HepG2 (cell line): Measurements from ENCODE around the gene ARHGEF26. TPM values are rescaled to one million over a fixed set of nuclear protein-coding genes. Genes with fewer than 3 reads are reported as not detected.

ENCODE experiments used
- ATAC-seq: fragments of 200-7000 bp; cut with Tn5 transposase; 3 replicates; pipeline ENCODE4 v1.9.1; 2020; ENCODE audit warnings: mild to moderate bottlenecking, moderate library complexity
- BruUV-seq: library from RNA; stranded (reverse); fragments of 400-500 nt; replicated peaks from 2 replicates; lab custom pipeline; 2021; lab: Mats Ljungman, UMichigan
- CTCF ChIA-PET: fragments of 300-600 bp; formaldehyde crosslinking; extraction: SDS; loops from one replicate; lab custom pipeline; 2021; ENCODE audit warnings: low total read pairs, inconsistent platforms, low intra/inter-chr PET ratio; lab: Yijun Ruan, JAX
- POLR2A ChIA-PET: fragments of 350-600 bp; sonication (Branson Sonifier 250); formaldehyde crosslinking; loops from one replicate; lab custom pipeline; 2020; ENCODE audit warnings: antibody characterized with exemption, inconsistent platforms; lab: Yijun Ruan, JAX
- DNase-seq: peaks from one replicate; pipeline ENCODE4 v3.0.0-alpha.2; 2015; ENCODE audit warnings: low spot score
- FAIRE-seq: peaks from 3 replicates; lab custom pipeline; 2011; peaks lifted over from hg19 to GRCh38; lab: Jason Lieb, UNC
- H2AFZ ChIP-seq: one replicate; pipeline ENCODE4 v1.6.1; 2011; ENCODE audit warnings: low read length, inconsistent platforms
- H3K27ac ChIP-seq: fragments of 300-600 bp; 3 replicates; pipeline ENCODE4 v1.8.0; 2011; ENCODE audit warnings: mixed run types, mild to moderate bottlenecking, mixed read lengths, low read length, inconsistent platforms; ENCODE audit not compliant: insufficient read depth; ENCODE audit errors: extremely low read length
- H3K27me3 ChIP-seq, 2 experiments: fragments of 200-600 bp in 1 of 2; 2 replicates in 1 of 2; 3 replicates in 1 of 2; pipeline versions ENCODE4 v1.6.0 to v1.8.0; 2011; ENCODE audit warnings: low read length in 2 of 2, mild to moderate bottlenecking in 2 of 2, moderate library complexity in 2 of 2, inconsistent platforms in 1 of 2; ENCODE audit not compliant: insufficient read depth in 2 of 2, control insufficient read depth in 1 of 2
- H3K36me3 ChIP-seq, 2 experiments: fragments of 200-600 bp in 1 of 2; replicated peaks in 1 of 2; 2 replicates in 1 of 2; 3 replicates in 1 of 2; pipeline versions ENCODE4 v1.5.1 to v1.8.0; 2011; ENCODE audit warnings: low read length in 2 of 2, inconsistent platforms in 1 of 2; ENCODE audit not compliant: insufficient read depth in 2 of 2, control insufficient read depth in 1 of 2
- H3K4me1 ChIP-seq: 2 replicates; pipeline ENCODE4 v1.5.1; 2012; ENCODE audit warnings: low read length, inconsistent platforms; ENCODE audit not compliant: insufficient read depth
- H3K4me2 ChIP-seq: 2 replicates; pipeline ENCODE4 v1.6.0; 2011; ENCODE audit warnings: low read depth, low read length, inconsistent platforms
- H3K4me3 ChIP-seq, 3 experiments: fragments of 200-600 bp in 1 of 3; sonication (generic), shearing (Covaris generic) in 1 of 3; replicated peaks in 1 of 3; 2 replicates each; pipeline ENCODE4 v1.5.1; 2011 to 2016; ENCODE audit warnings: low read length in 3 of 3, inconsistent platforms in 2 of 3, low read depth in 2 of 3, mild to moderate bottlenecking in 2 of 3, control low read depth in 1 of 3, mixed read lengths in 1 of 3; ENCODE audit not compliant: insufficient read depth in 1 of 3
- H3K79me2 ChIP-seq: one replicate; pipeline ENCODE4 v1.6.1; 2011; ENCODE audit warnings: low read length, inconsistent platforms; ENCODE audit not compliant: insufficient read depth
- H3K9ac ChIP-seq: 2 replicates; pipeline ENCODE4 v1.6.0; 2011; ENCODE audit warnings: mild to moderate bottlenecking, low read depth, low read length, inconsistent platforms; ENCODE audit not compliant: insufficient read depth
- H3K9me3 ChIP-seq: 2 replicates; pipeline ENCODE4 v1.5.1; 2012; ENCODE audit warnings: mild to moderate bottlenecking, low read length
- H4K20me1 ChIP-seq: 2 replicates; pipeline ENCODE4 v1.6.0; 2011; ENCODE audit warnings: inconsistent platforms, mild to moderate bottlenecking, low read length, moderate library complexity; ENCODE audit not compliant: insufficient read depth
- HHEX ChIP-seq: IDR thresholded peaks from 2 replicates; pipeline ENCODE4 v1.6.1; 2016; ENCODE audit warnings: control low read depth
- NCOA1 ChIP-seq: sonication (generic); formaldehyde crosslinking; IDR thresholded peaks from 2 replicates; pipeline ENCODE4 v1.9.0; 2021; ENCODE audit warnings: missing genetic modification reagents
- NCOR1 ChIP-seq: fragments of 200-600 bp; sonication (generic); IDR thresholded peaks from 2 replicates; pipeline ENCODE4 v1.7.0; 2017; ENCODE audit warnings: antibody characterized with exemption, low read length, borderline replicate concordance
- ZMYM2 ChIP-seq: sonication (generic); formaldehyde crosslinking; IDR thresholded peaks from 2 replicates; pipeline ENCODE4 v1.8.0; 2022; ENCODE audit warnings: mild to moderate bottlenecking, missing genetic modification reagents
- ZNF225 ChIP-seq: sonication (generic); formaldehyde crosslinking; IDR thresholded peaks from 2 replicates; pipeline ENCODE4 v1.4.0; 2020; ENCODE audit warnings: mild to moderate bottlenecking, missing genetic modification reagents
- ZNF230 ChIP-seq: sonication (generic); formaldehyde crosslinking; IDR thresholded peaks from 2 replicates; pipeline ENCODE4 v1.4.0; 2020; ENCODE audit warnings: mild to moderate bottlenecking, missing genetic modification reagents
- ZNF564 ChIP-seq: sonication (generic); formaldehyde crosslinking; IDR thresholded peaks from 2 replicates; pipeline ENCODE4 v1.8.1; 2023; ENCODE audit warnings: mild to moderate bottlenecking, missing genetic modification reagents
- ZNF629 ChIP-seq: sonication (generic); formaldehyde crosslinking; conservative IDR thresholded peaks from 2 replicates; pipeline ENCODE4 v1.5.0; 2020; ENCODE audit warnings: missing genetic modification reagents
- WGBS: methylation state at CpG from one replicate; pipeline ENCODE4 v1.1.6; 2017; ENCODE audit warnings: low lambda C conversion rate; 5-methylcytosine and 5-hydroxymethylcytosine counted together
- in situ Hi-C: cut with HindIII; loops from 2 replicates; pipeline ENCODE4 v1.10.0; 2017; ENCODE audit warnings: low pct_unique_long_range_greater_than_20kb; ENCODE audit not compliant: extremely low pct_ligation_motif_present
- intact Hi-C: fragments of 100-400 bp; cut with micrococcal nuclease; formaldehyde crosslinking; loops from one replicate; pipeline ENCODE4 v1.10.0; 2022; ENCODE audit not compliant: unreplicated experiment
- polyA plus RNA-seq, 8 experiments: library from polyadenylated mRNA; depleted of rRNA in 3 of 8; stranded (reverse) in 7 of 8; unstranded in 1 of 8; fragments of >200 nt; fragmentation: Illumina TruSeq in 4 of 8; extraction: Trizol in 4 of 8; gene quantifications; 2 replicates each; pipeline versions ENCODE4 v1.2.1 to v1.2.3, GENCODE V29; 2011 to 2016; ENCODE audit warnings: low read depth in 4 of 8, missing spikeins in 1 of 8, mixed read lengths in 1 of 8; ENCODE audit not compliant: insufficient read depth in 1 of 8
- total RNA-seq, 5 experiments: library from RNA; depleted of rRNA; stranded (reverse); fragments of >200 nt; fragmentation: Illumina TruSeq; extraction: Trizol; gene quantifications; 2 replicates each; pipeline ENCODE4 v1.2.3, GENCODE V29; 2016; ENCODE audit warnings: low read depth in 1 of 5
- TF ChIP-seq, protein P1 (sequence below): sonication (generic); formaldehyde crosslinking; IDR thresholded peaks from 2 replicates; pipeline ENCODE4 v1.4.0; 2020; ENCODE audit warnings: missing genetic modification reagents, borderline replicate concordance
- TF ChIP-seq, protein P2 (sequence below): IDR thresholded peaks from 2 replicates; pipeline ENCODE4 v1.6.1; 2012; ENCODE audit warnings: low read depth, low read length, improper control_type of control experiment
- TF ChIP-seq, protein P3 (sequence below): sonication (generic); formaldehyde crosslinking; IDR thresholded peaks from 2 replicates; pipeline ENCODE4 v1.8.1; 2023; ENCODE audit warnings: mild to moderate bottlenecking, moderate library complexity, missing genetic modification reagents
- TF ChIP-seq, protein P4 (sequence below): sonication (generic); formaldehyde crosslinking; IDR thresholded peaks from 2 replicates; pipeline ENCODE4 v1.4.0; 2020; ENCODE audit warnings: mild to moderate bottlenecking, missing genetic modification reagents
- TF ChIP-seq, protein P5 (sequence below): sonication (generic); formaldehyde crosslinking; IDR thresholded peaks from 2 replicates; pipeline ENCODE4 v1.9.0; 2021; ENCODE audit warnings: missing genetic modification reagents, borderline replicate concordance

The ARHGEF26 gene
- total and polyA plus RNA-seq, 2 of the 13 experiments (the other 11 are each of a cell fraction or from before 2014, with no cell fraction given): 0.74 to 6.1 TPM

DNA sequence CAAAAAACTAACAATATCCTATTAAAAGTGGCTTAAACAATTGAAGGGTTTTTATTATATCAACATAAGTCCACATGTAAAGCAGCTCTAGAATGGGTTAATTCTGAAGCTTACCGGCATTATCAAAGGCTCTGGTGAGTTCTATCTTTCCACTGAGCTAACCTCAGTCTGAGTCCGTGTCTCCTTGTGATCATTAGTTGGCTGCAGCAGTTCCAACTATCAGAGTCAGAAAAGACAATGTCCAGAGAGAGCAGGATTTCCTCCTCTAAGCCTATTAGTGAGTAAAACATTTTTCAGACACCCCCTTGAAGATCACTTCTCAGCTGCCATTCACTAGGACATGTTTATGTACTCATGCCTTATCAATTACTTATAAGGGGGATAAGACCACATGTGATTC is 153.2 kb downstream of the ARHGEF26 start (continued):
- TF ChIP-seq, protein P1, sequence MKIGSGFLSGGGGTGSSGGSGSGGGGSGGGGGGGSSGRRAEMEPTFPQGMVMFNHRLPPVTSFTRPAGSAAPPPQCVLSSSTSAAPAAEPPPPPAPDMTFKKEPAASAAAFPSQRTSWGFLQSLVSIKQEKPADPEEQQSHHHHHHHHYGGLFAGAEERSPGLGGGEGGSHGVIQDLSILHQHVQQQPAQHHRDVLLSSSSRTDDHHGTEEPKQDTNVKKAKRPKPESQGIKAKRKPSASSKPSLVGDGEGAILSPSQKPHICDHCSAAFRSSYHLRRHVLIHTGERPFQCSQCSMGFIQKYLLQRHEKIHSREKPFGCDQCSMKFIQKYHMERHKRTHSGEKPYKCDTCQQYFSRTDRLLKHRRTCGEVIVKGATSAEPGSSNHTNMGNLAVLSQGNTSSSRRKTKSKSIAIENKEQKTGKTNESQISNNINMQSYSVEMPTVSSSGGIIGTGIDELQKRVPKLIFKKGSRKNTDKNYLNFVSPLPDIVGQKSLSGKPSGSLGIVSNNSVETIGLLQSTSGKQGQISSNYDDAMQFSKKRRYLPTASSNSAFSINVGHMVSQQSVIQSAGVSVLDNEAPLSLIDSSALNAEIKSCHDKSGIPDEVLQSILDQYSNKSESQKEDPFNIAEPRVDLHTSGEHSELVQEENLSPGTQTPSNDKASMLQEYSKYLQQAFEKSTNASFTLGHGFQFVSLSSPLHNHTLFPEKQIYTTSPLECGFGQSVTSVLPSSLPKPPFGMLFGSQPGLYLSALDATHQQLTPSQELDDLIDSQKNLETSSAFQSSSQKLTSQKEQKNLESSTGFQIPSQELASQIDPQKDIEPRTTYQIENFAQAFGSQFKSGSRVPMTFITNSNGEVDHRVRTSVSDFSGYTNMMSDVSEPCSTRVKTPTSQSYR (CRISPR knock-in tag): no peak
- TF ChIP-seq, protein P2, sequence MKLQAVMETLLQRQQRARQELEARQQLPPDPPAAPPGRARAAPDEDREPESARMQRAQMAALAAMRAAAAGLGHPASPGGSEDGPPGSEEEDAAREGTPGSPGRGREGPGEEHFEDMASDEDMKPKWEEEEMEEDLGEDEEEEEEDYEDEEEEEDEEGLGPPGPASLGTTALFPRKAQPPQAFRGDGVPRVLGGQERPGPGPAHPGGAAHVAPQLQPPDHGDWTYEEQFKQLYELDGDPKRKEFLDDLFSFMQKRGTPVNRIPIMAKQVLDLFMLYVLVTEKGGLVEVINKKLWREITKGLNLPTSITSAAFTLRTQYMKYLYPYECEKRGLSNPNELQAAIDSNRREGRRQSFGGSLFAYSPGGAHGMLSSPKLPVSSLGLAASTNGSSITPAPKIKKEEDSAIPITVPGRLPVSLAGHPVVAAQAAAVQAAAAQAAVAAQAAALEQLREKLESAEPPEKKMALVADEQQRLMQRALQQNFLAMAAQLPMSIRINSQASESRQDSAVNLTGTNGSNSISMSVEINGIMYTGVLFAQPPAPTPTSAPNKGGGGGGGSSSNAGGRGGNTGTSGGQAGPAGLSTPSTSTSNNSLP: no peak
- TF ChIP-seq, protein P3, sequence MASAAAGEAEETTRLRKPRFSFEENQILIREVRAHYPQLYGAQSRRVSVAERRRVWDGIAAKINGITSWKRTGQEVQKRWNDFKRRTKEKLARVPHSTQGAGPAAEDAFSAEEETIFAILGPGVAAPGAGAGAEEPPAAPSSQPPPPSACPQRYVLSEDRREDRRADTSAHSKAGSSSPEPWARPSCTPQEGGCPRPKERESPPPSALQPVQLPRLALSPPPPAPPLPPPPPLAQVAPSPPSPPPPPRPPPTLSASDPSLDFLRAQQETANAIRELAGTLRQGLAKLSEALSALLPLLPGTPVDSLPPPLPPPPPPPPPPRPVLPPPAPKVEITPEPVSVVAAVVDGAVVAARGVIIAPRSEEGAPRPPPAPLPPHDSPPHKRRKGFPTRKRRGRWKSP (CRISPR knock-in tag): no peak
- TF ChIP-seq, protein P4, sequence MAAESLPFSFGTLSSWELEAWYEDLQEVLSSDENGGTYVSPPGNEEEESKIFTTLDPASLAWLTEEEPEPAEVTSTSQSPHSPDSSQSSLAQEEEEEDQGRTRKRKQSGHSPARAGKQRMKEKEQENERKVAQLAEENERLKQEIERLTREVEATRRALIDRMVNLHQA: no peak
- TF ChIP-seq NCOR1: no peak

DNA sequence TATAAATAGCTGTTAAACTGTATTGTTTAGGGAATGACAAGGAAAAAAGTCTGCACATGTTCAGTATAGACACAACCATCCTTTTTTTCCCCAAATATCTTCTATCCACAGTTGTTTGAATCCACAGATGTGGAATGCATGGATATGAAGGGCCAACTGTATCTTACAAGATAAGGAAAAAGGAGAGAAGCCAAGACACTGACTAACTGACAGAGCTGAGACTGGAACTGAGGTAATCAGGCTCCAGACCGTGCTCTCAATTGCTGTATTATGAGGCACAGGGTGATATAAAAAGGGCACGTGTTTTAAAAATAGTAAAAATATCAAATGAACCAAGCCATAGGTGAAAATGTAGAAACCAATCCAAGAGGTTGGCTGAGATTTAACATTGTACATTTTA is 154.1 kb downstream of the ARHGEF26 start:
- Histone ChIP-seq H4K20me1 (no peaks in the 10 kb centered on the region), H3K36me3 (peaks cover 12 to 45% of the 10 kb centered on the region in 2 experiments), H3K27ac (no peak overlapping the region), H3K4me2 (no peak overlapping the region), H3K9me3 (no peaks in the 10 kb centered on the region), H3K4me3 (no peak overlapping the region), H3K27me3 (no peaks in the 10 kb centered on the region; a peak in 1 of 5 replicates), H2AFZ (no peak overlapping the region), H3K4me1 (no peaks in the 10 kb centered on the region), H3K79me2 (no peaks in the 10 kb centered on the region), H3K9ac (no peak overlapping the region)
- no peak for DNase-seq
- ChIA-PET POLR2A (no interaction called here), CTCF (no interaction called here)
- BruUV-seq: no TSS peak
- WGBS: 100% methylated on average over 2 of the region's 2 CpGs
- no peak for FAIRE-seq
- intact Hi-C loops (no loop called here), in situ Hi-C loops (no loop called here)
- no peak for ATAC-seq
- no peak for TF ChIP-seq ZNF225 (CRISPR knock-in tag)
- no peak for TF ChIP-seq ZMYM2
- no peak for TF ChIP-seq ZNF564 (CRISPR knock-in tag)
- TF ChIP-seq ZNF629 (CRISPR knock-in tag): no peak
- no peak for TF ChIP-seq NCOA1 (CRISPR knock-in tag)
- TF ChIP-seq HHEX: no peak
- TF ChIP-seq, protein P5, sequence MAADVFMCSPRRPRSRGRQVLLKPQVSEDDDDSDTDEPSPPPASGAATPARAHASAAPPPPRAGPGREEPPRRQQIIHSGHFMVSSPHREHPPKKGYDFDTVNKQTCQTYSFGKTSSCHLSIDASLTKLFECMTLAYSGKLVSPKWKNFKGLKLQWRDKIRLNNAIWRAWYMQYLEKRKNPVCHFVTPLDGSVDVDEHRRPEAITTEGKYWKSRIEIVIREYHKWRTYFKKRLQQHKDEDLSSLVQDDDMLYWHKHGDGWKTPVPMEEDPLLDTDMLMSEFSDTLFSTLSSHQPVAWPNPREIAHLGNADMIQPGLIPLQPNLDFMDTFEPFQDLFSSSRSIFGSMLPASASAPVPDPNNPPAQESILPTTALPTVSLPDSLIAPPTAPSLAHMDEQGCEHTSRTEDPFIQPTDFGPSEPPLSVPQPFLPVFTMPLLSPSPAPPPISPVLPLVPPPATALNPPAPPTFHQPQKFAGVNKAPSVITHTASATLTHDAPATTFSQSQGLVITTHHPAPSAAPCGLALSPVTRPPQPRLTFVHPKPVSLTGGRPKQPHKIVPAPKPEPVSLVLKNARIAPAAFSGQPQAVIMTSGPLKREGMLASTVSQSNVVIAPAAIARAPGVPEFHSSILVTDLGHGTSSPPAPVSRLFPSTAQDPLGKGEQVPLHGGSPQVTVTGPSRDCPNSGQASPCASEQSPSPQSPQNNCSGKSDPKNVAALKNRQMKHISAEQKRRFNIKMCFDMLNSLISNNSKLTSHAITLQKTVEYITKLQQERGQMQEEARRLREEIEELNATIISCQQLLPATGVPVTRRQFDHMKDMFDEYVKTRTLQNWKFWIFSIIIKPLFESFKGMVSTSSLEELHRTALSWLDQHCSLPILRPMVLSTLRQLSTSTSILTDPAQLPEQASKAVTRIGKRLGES (CRISPR knock-in tag): no peak
- TF ChIP-seq ZNF230 (CRISPR knock-in tag): no peak
